GM06990 (cell line): ENCODE results near the gene JPH4.

Source experiments
- DNase-seq: peaks from one replicate; pipeline ENCODE4 v3.0.0-alpha.2; 2011; ENCODE audit not compliant: insufficient read length; ENCODE audit errors: extremely low read depth
- H3K27me3 ChIP-seq: replicated peaks from 2 replicates; pipeline ENCODE4 v1.6.0; 2011; ENCODE audit warnings: low read length; ENCODE audit not compliant: control insufficient read depth, insufficient read depth
- H3K36me3 ChIP-seq: 2 replicates; pipeline ENCODE4 v1.5.1; 2011; ENCODE audit warnings: low read length; ENCODE audit not compliant: control insufficient read depth, insufficient read depth
- H3K4me3 ChIP-seq: replicated peaks from 2 replicates; pipeline ENCODE4 v1.5.1; 2011; ENCODE audit warnings: low read depth, mild to moderate bottlenecking, control low read depth, low read length
- CTCF ChIP-seq: IDR thresholded peaks from 2 replicates; pipeline ENCODE4 v1.5.1; 2011; ENCODE audit warnings: low read length, control low read depth, mild to moderate bottlenecking, inconsistent platforms; ENCODE audit not compliant: insufficient read depth, poor library complexity, severe bottlenecking

Gene JPH4

GRCh38 chr14:23572836-23573235, 5.8 kb downstream of the JPH4 start:
- Histone ChIP-seq H3K27me3 (no peaks in the 10 kb centered on the region; the same call in 1 of the 2 replicates), H3K36me3 (no peaks in the 10 kb centered on the region), H3K4me3 (no peak overlapping the region)
- TF ChIP-seq CTCF: no peak
- DNase-seq: no peak

GRCh38 chr14:23572524-23572828, 6.1 kb downstream of the JPH4 start:
- no peak for TF ChIP-seq CTCF
- Histone ChIP-seq H3K36me3 (no peaks in the 10 kb centered on the region), H3K4me3 (no peak overlapping the region), H3K27me3 (no peaks in the 10 kb centered on the region; the same call in 1 of the 2 replicates)
- no peak for DNase-seq

GRCh38 chr14:23571701-23572523, 6.7 kb downstream of the JPH4 start:
- H3K36me3 ChIP-seq: no peaks in the 10 kb centered on the region
- DNase-seq: no peak
- no peak overlapping the region for H3K4me3 ChIP-seq
- no peak for TF ChIP-seq CTCF
- H3K27me3 ChIP-seq: no peaks in the 10 kb centered on the region; the same call in 1 of the 2 replicates

- Histone ChIP-seq H3K27me3 (no peaks in the 10 kb centered on the region), H3K36me3 (no peaks in the 10 kb centered on the region), H3K4me3 (no peak overlapping the region)
- TF ChIP-seq CTCF: no peak
- no peak for DNase-seq
These were observed 7.6 kb downstream of the JPH4 start for GRCh38 chr14:23570806-23571483.

GRCh38 chr14:23569443-23570151, 9.0 kb downstream of the JPH4 start:
- no peak overlapping the region for H3K4me3 ChIP-seq
- no peak for TF ChIP-seq CTCF
- H3K27me3 ChIP-seq: no peaks in the 10 kb centered on the region
- DNase-seq: no peak
- H3K36me3 ChIP-seq: peaks cover 4% of the 10 kb centered on the region
